GM19023 (cell line): ENCODE measurements around the gene SLC24A4.

ENCODE experiments used
- ATAC-seq: cut with Tn5 transposase; IDR thresholded peaks from one replicate; pipeline ENCODE4 v1.9.1; 2021; ENCODE audit warnings: mild to moderate bottlenecking, moderate library complexity; ENCODE audit not compliant: unreplicated experiment

SLC24A4 gene

GRCh38 chr14:92470811-92471210, 147.8 kb downstream of the SLC24A4 start:
- no peak for ATAC-seq

- no peak for ATAC-seq
Measured at GRCh38 chr14:92471919-92472318, 149.0 kb downstream of the SLC24A4 start.

GRCh38 chr14:92472860-92473259, 149.9 kb downstream of the SLC24A4 start:
- ATAC-seq, result no peak

GRCh38 chr14:92473261-92473968, 150.4 kb downstream of the SLC24A4 start:
- no peak for ATAC-seq

GRCh38 chr14:92473969-92474535, 151.1 kb downstream of the SLC24A4 start:
- ATAC-seq, result no peak

GRCh38 chr14:92475037-92475436, 152.1 kb downstream of the SLC24A4 start:
- no peak for ATAC-seq

- ATAC-seq, result no peak
Measured at GRCh38 chr14:92475451-92476187, 152.7 kb downstream of the SLC24A4 start.

GRCh38 chr14:92480856-92481255, 157.9 kb downstream of the SLC24A4 start:
- ATAC-seq, result no peak

- ATAC-seq, result no peak
Measured at GRCh38 chr14:92481386-92481785, 158.4 kb downstream of the SLC24A4 start.

- ATAC-seq, result no peak
Measured at GRCh38 chr14:92481811-92482555, 159.0 kb downstream of the SLC24A4 start.

GRCh38 chr14:92482621-92483319, 159.8 kb downstream of the SLC24A4 start:
- ATAC-seq, result no peak

GRCh38 chr14:92484132-92484823, 161.3 kb downstream of the SLC24A4 start:
- ATAC-seq, result no peak

GRCh38 chr14:92486881-92487280, 163.9 kb downstream of the SLC24A4 start:
- no peak for ATAC-seq

- ATAC-seq, result no peak
Measured at GRCh38 chr14:92487513-92488133, 164.7 kb downstream of the SLC24A4 start.

GRCh38 chr14:92489394-92490238, 166.7 kb downstream of the SLC24A4 start:
- no peak for ATAC-seq

GRCh38 chr14:92490239-92490959, 167.4 kb downstream of the SLC24A4 start:
- no peak for ATAC-seq

- no peak for ATAC-seq
Measured at GRCh38 chr14:92491782-92492181, 168.8 kb downstream of the SLC24A4 start.

- no peak for ATAC-seq
Measured at GRCh38 chr14:92492258-92492657, 169.3 kb downstream of the SLC24A4 start.
